ENCODE measurements around the gene ADCY2. TPM values are rescaled to one million over a fixed set of nuclear protein-coding genes. Genes with fewer than 3 reads are reported as not detected.

Gene ADCY2
- total RNA-seq, 1 donor from 2014 or later: 4.5 TPM

GRCh38 chr5:7663808-7664207 lies 267.9 kb downstream of the ADCY2 start:
- H3K27ac Mint-ChIP-seq: no peak overlapping the region
- DNase-seq (ENCODE audit: low spot score, unreplicated experiment): no peak
- no peak overlapping the region for H3K4me3 Mint-ChIP-seq (ENCODE audit: low read depth)
- TF ChIP-seq CTCF (IDR thresholded peaks at IDR 0.05; ENCODE audit: unreplicated experiment): no peak
- H3K9me3 Mint-ChIP-seq (ENCODE audit: low read depth): no peaks in the 10 kb centered on the region
- no peaks in the 10 kb centered on the region for H3K27me3 Mint-ChIP-seq
- no peaks in the 10 kb centered on the region for H3K36me3 Mint-ChIP-seq (ENCODE audit: insufficient read depth)
- H3K4me1 Mint-ChIP-seq (ENCODE audit: low read depth): no peaks in the 10 kb centered on the region

DNA sequence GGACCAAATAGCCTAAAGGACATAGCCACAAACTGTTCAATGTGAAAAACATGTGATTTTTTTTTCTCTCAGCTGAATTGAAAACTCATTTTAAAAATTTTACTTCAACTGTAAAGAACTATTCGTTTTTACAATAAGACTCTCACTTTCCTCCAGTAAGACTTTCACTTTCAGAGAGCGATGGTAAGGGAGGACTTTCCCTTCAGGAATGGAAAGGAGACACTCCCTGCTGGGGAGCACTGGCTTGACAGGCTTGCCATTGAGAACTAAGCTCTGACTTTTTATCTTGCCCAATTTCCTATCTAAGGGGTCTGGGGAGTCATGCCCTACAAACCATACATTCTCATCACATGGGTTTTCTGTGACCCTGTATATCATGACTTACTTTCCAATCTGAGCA lies 268.3 kb downstream of the ADCY2 start:
- DNase-seq (ENCODE audit: low spot score, unreplicated experiment): no peak
- Mint-ChIP-seq H3K4me3 (ENCODE audit: low read depth) (no peak overlapping the region), H3K36me3 (ENCODE audit: insufficient read depth) (no peaks in the 10 kb centered on the region), H3K9me3 (ENCODE audit: low read depth) (no peaks in the 10 kb centered on the region), H3K27me3 (no peaks in the 10 kb centered on the region), H3K27ac (no peak overlapping the region), H3K4me1 (ENCODE audit: low read depth) (no peaks in the 10 kb centered on the region)
- TF ChIP-seq CTCF (IDR thresholded peaks at IDR 0.05; ENCODE audit: unreplicated experiment): no peak

DNA sequence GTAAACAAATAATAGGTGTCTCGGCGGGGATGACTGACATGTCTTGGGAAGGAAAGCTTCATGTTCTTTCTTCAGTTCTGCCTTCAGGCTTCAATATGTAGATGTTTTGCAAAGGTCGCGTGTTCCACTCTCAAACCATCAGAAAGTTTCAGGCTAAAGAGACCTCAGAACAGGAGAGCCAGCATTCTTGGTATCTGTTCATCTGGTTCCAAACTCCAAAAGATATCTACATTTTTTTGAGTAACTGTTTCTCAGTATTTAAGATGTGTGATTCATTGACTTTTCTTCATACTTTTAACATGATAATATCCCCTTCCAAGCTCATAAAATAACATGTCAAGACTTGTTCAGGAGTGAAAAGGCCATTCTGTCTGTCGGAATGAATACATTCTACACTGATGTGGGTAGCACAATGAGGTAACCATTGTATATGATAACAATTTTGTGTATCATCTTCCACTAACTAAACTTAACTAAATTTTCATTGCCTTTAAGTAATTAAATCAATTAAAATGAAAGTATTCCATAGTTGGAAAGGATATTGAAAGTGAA lies 271.4 kb downstream of the ADCY2 start:
- no peak overlapping the region for H3K4me3 Mint-ChIP-seq (ENCODE audit: low read depth)
- no peak for DNase-seq (ENCODE audit: low spot score, unreplicated experiment)
- H3K27ac Mint-ChIP-seq: no peak overlapping the region
- no peaks in the 10 kb centered on the region for H3K27me3 Mint-ChIP-seq
- peaks cover 5% of the 10 kb centered on the region for H3K9me3 Mint-ChIP-seq (ENCODE audit: low read depth)
- H3K36me3 Mint-ChIP-seq (ENCODE audit: insufficient read depth): peaks cover 1% of the 10 kb centered on the region
- H3K4me1 Mint-ChIP-seq (ENCODE audit: low read depth): peaks cover 1% of the 10 kb centered on the region
- no peak for TF ChIP-seq CTCF (IDR thresholded peaks at IDR 0.05; ENCODE audit: unreplicated experiment)

DNA sequence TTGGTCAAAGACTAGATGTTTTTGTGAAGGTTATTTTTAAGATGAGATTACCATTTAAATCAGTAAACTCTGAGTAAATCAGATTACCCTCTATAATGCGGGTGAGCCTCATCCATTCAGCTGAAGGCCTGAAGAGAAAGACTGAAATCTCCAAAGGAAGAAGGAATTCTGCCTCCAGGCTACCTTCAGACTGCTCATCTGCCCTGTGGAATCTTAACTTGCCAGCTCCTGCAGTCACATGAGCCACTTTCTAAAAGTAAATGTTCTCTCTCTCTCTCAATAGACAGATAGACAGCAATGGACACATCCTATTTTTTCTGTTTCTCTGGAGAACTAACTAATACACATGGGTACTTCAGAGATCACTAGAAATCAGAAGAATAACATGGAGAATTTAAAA lies 272.2 kb downstream of the ADCY2 start:
- Mint-ChIP-seq H3K4me1 (ENCODE audit: low read depth) (peaks cover 1% of the 10 kb centered on the region), H3K4me3 (ENCODE audit: low read depth) (no peak overlapping the region), H3K27ac (no peak overlapping the region), H3K36me3 (ENCODE audit: insufficient read depth) (peaks cover 1% of the 10 kb centered on the region), H3K9me3 (ENCODE audit: low read depth) (peaks cover 5% of the 10 kb centered on the region), H3K27me3 (no peaks in the 10 kb centered on the region)
- no peak for DNase-seq (ENCODE audit: low spot score, unreplicated experiment)
- TF ChIP-seq CTCF (IDR thresholded peaks at IDR 0.05; ENCODE audit: unreplicated experiment): no peak

DNA sequence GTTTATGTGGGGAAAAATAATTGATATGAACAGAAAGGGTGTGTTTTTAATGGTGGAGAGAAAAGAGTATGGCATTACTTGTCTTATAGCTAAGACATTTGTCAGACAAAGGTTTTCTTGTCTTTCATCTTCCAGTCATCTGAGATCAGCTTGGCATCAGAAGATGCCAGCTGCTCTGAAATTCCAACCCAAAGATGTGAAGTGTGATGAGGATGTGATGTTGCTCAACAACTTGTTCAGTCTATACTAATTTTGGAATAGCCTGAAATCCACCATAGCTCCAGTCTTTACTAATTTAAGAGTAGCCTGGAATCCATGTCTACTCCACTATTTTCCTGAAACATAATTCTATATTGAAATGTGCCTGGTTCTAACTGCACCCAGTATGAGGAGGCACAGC lies 272.7 kb downstream of the ADCY2 start:
- H3K27me3 Mint-ChIP-seq: no peaks in the 10 kb centered on the region
- H3K36me3 Mint-ChIP-seq (ENCODE audit: insufficient read depth): peaks cover 1% of the 10 kb centered on the region
- DNase-seq (ENCODE audit: low spot score, unreplicated experiment): no peak
- no peak for TF ChIP-seq CTCF (IDR thresholded peaks at IDR 0.05; ENCODE audit: unreplicated experiment)
- no peak overlapping the region for H3K4me3 Mint-ChIP-seq (ENCODE audit: low read depth)
- H3K27ac Mint-ChIP-seq: no peak overlapping the region
- peaks cover 1% of the 10 kb centered on the region for H3K4me1 Mint-ChIP-seq (ENCODE audit: low read depth)
- peaks cover 5% of the 10 kb centered on the region for H3K9me3 Mint-ChIP-seq (ENCODE audit: low read depth)
